ENCODE data around the gene NIPAL1.

NIPAL1 gene

GRCh38 chr4:48038666-48039065 is 22.1 kb downstream of the NIPAL1 start:
- DNase-seq (ENCODE audit: low read depth): no peak
- TF ChIP-seq, protein P1, sequence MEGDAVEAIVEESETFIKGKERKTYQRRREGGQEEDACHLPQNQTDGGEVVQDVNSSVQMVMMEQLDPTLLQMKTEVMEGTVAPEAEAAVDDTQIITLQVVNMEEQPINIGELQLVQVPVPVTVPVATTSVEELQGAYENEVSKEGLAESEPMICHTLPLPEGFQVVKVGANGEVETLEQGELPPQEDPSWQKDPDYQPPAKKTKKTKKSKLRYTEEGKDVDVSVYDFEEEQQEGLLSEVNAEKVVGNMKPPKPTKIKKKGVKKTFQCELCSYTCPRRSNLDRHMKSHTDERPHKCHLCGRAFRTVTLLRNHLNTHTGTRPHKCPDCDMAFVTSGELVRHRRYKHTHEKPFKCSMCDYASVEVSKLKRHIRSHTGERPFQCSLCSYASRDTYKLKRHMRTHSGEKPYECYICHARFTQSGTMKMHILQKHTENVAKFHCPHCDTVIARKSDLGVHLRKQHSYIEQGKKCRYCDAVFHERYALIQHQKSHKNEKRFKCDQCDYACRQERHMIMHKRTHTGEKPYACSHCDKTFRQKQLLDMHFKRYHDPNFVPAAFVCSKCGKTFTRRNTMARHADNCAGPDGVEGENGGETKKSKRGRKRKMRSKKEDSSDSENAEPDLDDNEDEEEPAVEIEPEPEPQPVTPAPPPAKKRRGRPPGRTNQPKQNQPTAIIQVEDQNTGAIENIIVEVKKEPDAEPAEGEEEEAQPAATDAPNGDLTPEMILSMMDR (IDR thresholded peaks at IDR 0.05; ENCODE audit: low read depth, low read length, missing control alignments): no peak
- in situ Hi-C loops (cut with HindIII; ENCODE audit: low sequenced_read_pairs): no loop called here
- no peak overlapping the region for H3K4me3 ChIP-seq (ENCODE audit: low read depth, low read length)

- in situ Hi-C loops (cut with HindIII; ENCODE audit: low sequenced_read_pairs): no loop called here
- DNase-seq (ENCODE audit: low read depth): no peak
- TF ChIP-seq, protein P1 (IDR thresholded peaks at IDR 0.05; ENCODE audit: low read depth, low read length, missing control alignments): no peak
- no peak overlapping the region for H3K4me3 ChIP-seq (ENCODE audit: low read depth, low read length)
Measured at GRCh38 chr4:48039561-48039960, 23.0 kb downstream of the NIPAL1 start.

DNA sequence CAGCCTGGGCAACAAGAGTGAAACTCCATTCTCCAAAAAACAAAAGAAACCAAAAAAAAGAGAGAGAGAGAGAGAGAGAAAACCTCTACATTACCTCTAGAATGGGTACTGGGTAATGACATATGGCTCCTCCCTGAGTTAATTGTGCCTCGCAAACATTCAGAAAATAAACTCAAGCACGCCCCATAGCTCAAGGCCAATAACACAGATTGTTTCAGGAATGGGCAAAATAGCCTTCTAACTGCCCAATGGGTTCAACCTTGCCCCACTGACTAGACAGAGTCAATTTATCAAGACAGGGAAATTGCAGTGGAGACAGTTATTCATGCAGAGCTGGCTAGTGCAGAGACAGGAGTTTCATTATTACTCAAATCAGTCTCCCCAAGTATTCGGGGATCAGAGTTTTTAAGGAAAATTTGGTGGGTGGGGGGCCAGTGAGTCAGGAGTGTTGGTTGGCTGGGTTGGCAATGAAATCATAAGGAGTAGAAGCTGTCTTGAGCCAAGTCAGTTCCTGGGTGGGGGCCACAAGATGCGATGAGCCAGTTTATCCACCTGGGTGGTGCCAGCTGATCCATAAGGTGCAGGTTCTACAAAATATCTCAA is 25.1 kb downstream of the NIPAL1 start:
- H3K4me3 ChIP-seq (ENCODE audit: low read depth, low read length): no peak overlapping the region
- DNase-seq (ENCODE audit: low read depth): no peak
- in situ Hi-C loops (cut with HindIII; ENCODE audit: low sequenced_read_pairs): no loop called here
- TF ChIP-seq, protein P1 (IDR thresholded peaks at IDR 0.05; ENCODE audit: low read depth, low read length, missing control alignments): no peak

GRCh38 chr4:48042979-48043461 is 26.4 kb downstream of the NIPAL1 start:
- TF ChIP-seq, protein P1 (IDR thresholded peaks at IDR 0.05; ENCODE audit: low read depth, low read length, missing control alignments): no peak
- in situ Hi-C loops (cut with HindIII; ENCODE audit: low sequenced_read_pairs): no loop called here
- no peak overlapping the region for H3K4me3 ChIP-seq (ENCODE audit: low read depth, low read length)
- no peak for DNase-seq (ENCODE audit: low read depth)

GRCh38 chr4:48043504-48043903 is 26.9 kb downstream of the NIPAL1 start:
- TF ChIP-seq, protein P1 (IDR thresholded peaks at IDR 0.05; ENCODE audit: low read depth, low read length, missing control alignments): no peak
- no peak for DNase-seq (ENCODE audit: low read depth)
- in situ Hi-C loops (cut with HindIII; ENCODE audit: low sequenced_read_pairs): no loop called here
- no peak overlapping the region for H3K4me3 ChIP-seq (ENCODE audit: low read depth, low read length)

- no peak overlapping the region for H3K4me3 ChIP-seq (ENCODE audit: low read depth, low read length)
- in situ Hi-C loops (cut with HindIII; ENCODE audit: low sequenced_read_pairs): no loop called here
- TF ChIP-seq, protein P1 (IDR thresholded peaks at IDR 0.05; ENCODE audit: low read depth, low read length, missing control alignments): no peak
- no peak for DNase-seq (ENCODE audit: low read depth)
Measured at GRCh38 chr4:48044298-48044697, 27.7 kb downstream of the NIPAL1 start.

Measured in astrocyte of the cerebellum (primary cell).